Measurements from ENCODE around the gene TBC1D2B.

TBC1D2B gene

GRCh38 chr15:78097667-78098066, 20.2 kb upstream of the TBC1D2B start:
- no peak for DNase-seq (ENCODE audit: low read depth in 3 of 3)

- no peak for DNase-seq (ENCODE audit: low read depth in 3 of 3)
Measured at GRCh38 chr15:78093242-78094020, 15.9 kb upstream of the TBC1D2B start.

- DNase-seq (ENCODE audit: low read depth in 3 of 3): no peak
Measured at GRCh38 chr15:78092261-78093041, 14.9 kb upstream of the TBC1D2B start, which contains the start of gene SH2D7. SH2D7 (plus strand) TSS chr15:78092561; CDS start chr15:78092585, 24 bp downstream.

GRCh38 chr15:78090422-78091063, 13.0 kb upstream of the TBC1D2B start:
- no peak for DNase-seq (ENCODE audit: low read depth in 3 of 3)

- DNase-seq (ENCODE audit: low read depth in 3 of 3): no peak
Measured at GRCh38 chr15:78088773-78089080, 11.2 kb upstream of the TBC1D2B start.

- DNase-seq (ENCODE audit: low read depth in 3 of 3): no peak
Measured at GRCh38 chr15:78087951-78088772, 10.7 kb upstream of the TBC1D2B start.

- no peak for DNase-seq (ENCODE audit: low read depth in 3 of 3)
Measured at GRCh38 chr15:78085928-78086327, 8.4 kb upstream of the TBC1D2B start.

- DNase-seq (ENCODE audit: low read depth in 3 of 3): no peak
Measured at GRCh38 chr15:78084449-78084750, 6.9 kb upstream of the TBC1D2B start.

- no peak for DNase-seq (ENCODE audit: low read depth in 3 of 3)
Measured at GRCh38 chr15:78083687-78084448, 6.4 kb upstream of the TBC1D2B start.

GRCh38 chr15:78083186-78083585, 5.7 kb upstream of the TBC1D2B start:
- DNase-seq (ENCODE audit: low read depth in 3 of 3): no peak

GRCh38 chr15:78082743-78083110, 5.2 kb upstream of the TBC1D2B start:
- DNase-seq (ENCODE audit: low read depth in 3 of 3): no peak

- DNase-seq (ENCODE audit: low read depth in 3 of 3): no peak
Measured at GRCh38 chr15:78082106-78082742, 4.7 kb upstream of the TBC1D2B start.

GRCh38 chr15:78080088-78080460, 2.6 kb upstream of the TBC1D2B start:
- DNase-seq (ENCODE audit: low read depth in 3 of 3): no peak

- no peak for DNase-seq (ENCODE audit: low read depth in 3 of 3)
Measured at GRCh38 chr15:78079298-78080087, 2.0 kb upstream of the TBC1D2B start.

- DNase-seq (ENCODE audit: low read depth in 3 of 3): no peak
Measured at GRCh38 chr15:78077871-78078210, 330 bp upstream of the TBC1D2B start.

- no peak for DNase-seq (ENCODE audit: low read depth in 3 of 3)
Measured at GRCh38 chr15:78076231-78077052, 1.1 kb downstream of the TBC1D2B start.

GRCh38 chr15:78075490-78076230, 1.9 kb downstream of the TBC1D2B start:
- no peak for DNase-seq (ENCODE audit: low read depth in 3 of 3)

GRCh38 chr15:78073046-78073787, 4.3 kb downstream of the TBC1D2B start:
- no peak for DNase-seq (ENCODE audit: low read depth in 3 of 3)
